Measurements from ENCODE around the gene SMC1B. TPM values are rescaled to one million over a fixed set of nuclear protein-coding genes. Genes with fewer than 3 reads are reported as not detected.

Gene SMC1B
- total RNA-seq, 1 experiment from 2014 or later = not detected

DNA sequence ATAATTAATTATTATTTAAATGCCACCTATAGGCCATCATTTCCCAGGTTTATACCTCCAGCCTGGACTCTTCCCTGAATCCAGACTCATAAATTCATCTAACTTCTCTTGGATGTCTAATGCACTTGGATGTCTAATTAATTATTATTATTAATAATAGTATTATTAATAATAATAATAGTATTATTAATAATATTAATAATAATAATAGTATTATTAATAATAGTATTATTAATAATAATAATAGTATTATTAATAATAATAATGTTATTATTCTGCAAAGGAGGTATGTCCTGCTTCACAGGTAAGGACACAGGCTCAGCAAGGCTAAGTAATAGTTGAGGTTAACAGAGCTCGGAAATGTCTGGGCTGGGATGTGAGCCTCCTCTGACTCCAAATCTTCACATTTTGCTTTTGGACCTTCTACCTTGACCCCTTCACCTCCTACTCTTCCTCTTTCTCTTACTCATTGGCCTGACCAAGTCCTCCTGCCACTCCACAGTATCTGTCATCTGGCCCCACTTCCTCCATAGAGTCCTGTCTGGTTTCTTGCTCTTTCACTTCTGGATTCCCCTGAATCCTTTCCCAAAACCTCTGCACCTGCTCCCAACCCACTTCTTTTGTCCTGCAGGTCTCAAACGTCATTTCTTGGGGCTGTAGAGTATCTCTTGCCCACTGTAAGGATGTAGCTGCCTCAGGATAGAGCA, 8.1 kb upstream of the SMC1B start:
- Histone ChIP-seq H3K9me3 (ENCODE audit: low read depth, low read length, poor library complexity, severe bottlenecking) (no peaks in the 10 kb centered on the region), H3K27me3 (replicated peaks; ENCODE audit: insufficient read depth, low read depth, low read length, poor library complexity) (no peaks in the 10 kb centered on the region), H3K4me1 (ENCODE audit: insufficient read depth, low read length, poor library complexity, severe bottlenecking) (no peaks in the 10 kb centered on the region), H3K4me3 (ENCODE audit: low read depth, low read length, poor library complexity, severe bottlenecking) (no peak overlapping the region), H3K36me3 (ENCODE audit: insufficient read depth, low read length, poor library complexity, severe bottlenecking) (no peaks in the 10 kb centered on the region), H3K27ac (ENCODE audit: low read depth, low read length, poor library complexity, severe bottlenecking) (no peak overlapping the region)
- ChIA-PET CTCF (no interaction called here), POLR2A (ENCODE audit: low non-redundant PET) (no interaction called here)
- no peak for DNase-seq (ENCODE audit: low spot score)
- TF ChIP-seq CTCF (conservative IDR thresholded peaks at IDR 0.05; ENCODE audit: low read depth, low read length) = no peak
- no peak for TF ChIP-seq EZH2 (IDR thresholded peaks at IDR 0.05; ENCODE audit: borderline replicate concordance, low read depth, low read length, poor library complexity, severe bottlenecking)
- BruUV-seq (replicated peaks) = no TSS peak
- intact Hi-C loops (cut with micrococcal nuclease; ENCODE audit: unreplicated experiment) = no loop called here

GRCh38 chr22:45420539-45420938, 7.1 kb upstream of the SMC1B start:
- ChIA-PET POLR2A (ENCODE audit: low non-redundant PET) (no interaction called here), CTCF (no interaction called here)
- no peak for DNase-seq (ENCODE audit: low spot score)

GRCh38 chr22:45420011-45420410, 6.6 kb upstream of the SMC1B start:
- DNase-seq (ENCODE audit: low spot score) = no peak
- POLR2A ChIA-PET (ENCODE audit: low non-redundant PET) = no interaction called here

More at GRCh38 chr22:45420539-45420938, 7.1 kb upstream of the SMC1B start:
- BruUV-seq (replicated peaks) = no TSS peak
- Histone ChIP-seq H3K4me3 (ENCODE audit: low read depth, low read length, poor library complexity, severe bottlenecking) (no peak overlapping the region), H3K27me3 (replicated peaks; ENCODE audit: insufficient read depth, low read depth, low read length, poor library complexity) (no peaks in the 10 kb centered on the region), H3K27ac (ENCODE audit: low read depth, low read length, poor library complexity, severe bottlenecking) (no peak overlapping the region), H3K4me1 (ENCODE audit: insufficient read depth, low read length, poor library complexity, severe bottlenecking) (no peaks in the 10 kb centered on the region), H3K9me3 (ENCODE audit: low read depth, low read length, poor library complexity, severe bottlenecking) (no peaks in the 10 kb centered on the region), H3K36me3 (ENCODE audit: insufficient read depth, low read length, poor library complexity, severe bottlenecking) (peaks cover 4% of the 10 kb centered on the region)
- no peak for TF ChIP-seq CTCF (conservative IDR thresholded peaks at IDR 0.05; ENCODE audit: low read depth, low read length)
- intact Hi-C loops (cut with micrococcal nuclease; ENCODE audit: unreplicated experiment) = no loop called here

More at GRCh38 chr22:45420011-45420410, 6.6 kb upstream of the SMC1B start:
- H3K27me3 ChIP-seq (replicated peaks; ENCODE audit: insufficient read depth, low read depth, low read length, poor library complexity) = no peaks in the 10 kb centered on the region
- no TSS peak for BruUV-seq (replicated peaks)
- CTCF ChIA-PET = no interaction called here
- no peak overlapping the region for H3K27ac ChIP-seq (ENCODE audit: low read depth, low read length, poor library complexity, severe bottlenecking)
- TF ChIP-seq EZH2 (IDR thresholded peaks at IDR 0.05; ENCODE audit: borderline replicate concordance, low read depth, low read length, poor library complexity, severe bottlenecking) = no peak
- no peak for TF ChIP-seq CTCF (conservative IDR thresholded peaks at IDR 0.05; ENCODE audit: low read depth, low read length)
- H3K4me3 ChIP-seq (ENCODE audit: low read depth, low read length, poor library complexity, severe bottlenecking) = no peak overlapping the region
- no peaks in the 10 kb centered on the region for H3K9me3 ChIP-seq (ENCODE audit: low read depth, low read length, poor library complexity, severe bottlenecking)
- intact Hi-C loops (cut with micrococcal nuclease; ENCODE audit: unreplicated experiment) = no loop called here
- H3K4me1 ChIP-seq (ENCODE audit: insufficient read depth, low read length, poor library complexity, severe bottlenecking) = no peaks in the 10 kb centered on the region
- H3K36me3 ChIP-seq (ENCODE audit: insufficient read depth, low read length, poor library complexity, severe bottlenecking) = peaks cover 4% of the 10 kb centered on the region
